ENCODE measurements around the gene PRKAA1. TPM values are rescaled to one million over a fixed set of nuclear protein-coding genes. Genes with fewer than 3 reads are reported as not detected.
A peak's percentile ranks its signal among the peaks of the same experiment; 100 is the strongest.
"Not testable (repeated sequence)": the region's sequence is repeated elsewhere in the genome, so short reads cannot be mapped to it uniquely, and the experiment has no call there.

PRKAA1 gene
- total RNA-seq, 1 donor from 2014 or later: 95.4 TPM

DNA sequence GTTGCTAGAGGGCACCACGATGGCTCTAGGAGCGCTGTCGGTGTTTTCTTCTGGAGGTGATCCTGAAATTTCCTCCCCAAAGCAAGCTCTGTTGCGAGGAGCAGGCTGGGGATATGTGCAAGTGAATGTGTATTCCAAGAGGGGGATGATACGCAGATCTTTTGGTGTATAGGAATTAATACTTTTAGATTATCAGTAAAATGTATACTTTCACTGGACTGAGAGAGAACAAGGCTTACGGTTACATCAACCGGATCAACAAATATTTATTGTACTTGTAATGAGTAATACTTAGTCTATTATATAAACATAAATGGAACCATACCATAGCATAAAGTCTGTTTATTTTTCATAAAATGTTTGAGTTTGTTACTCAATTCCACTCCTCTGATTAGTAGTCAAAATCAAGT is 632 bp upstream of the PRKAA1 start:
- Mint-ChIP-seq H3K27ac (ENCODE audit: unreplicated experiment) (peak overlapping the region; percentile 86), H3K36me3 (ENCODE audit: low read depth, unreplicated experiment) (peaks cover 8% of the 10 kb centered on the region), H3K4me1 (ENCODE audit: unreplicated experiment) (peaks cover 23% of the 10 kb centered on the region), H3K4me3 (ENCODE audit: unreplicated experiment) (peak overlapping the region; percentile 94), H3K9me3 (ENCODE audit: unreplicated experiment) (no peaks in the 10 kb centered on the region), H3K27me3 (ENCODE audit: unreplicated experiment) (peaks cover 6% of the 10 kb centered on the region)
- DNase-seq (ENCODE audit: low spot score): no peak
- TF ChIP-seq, protein P1, sequence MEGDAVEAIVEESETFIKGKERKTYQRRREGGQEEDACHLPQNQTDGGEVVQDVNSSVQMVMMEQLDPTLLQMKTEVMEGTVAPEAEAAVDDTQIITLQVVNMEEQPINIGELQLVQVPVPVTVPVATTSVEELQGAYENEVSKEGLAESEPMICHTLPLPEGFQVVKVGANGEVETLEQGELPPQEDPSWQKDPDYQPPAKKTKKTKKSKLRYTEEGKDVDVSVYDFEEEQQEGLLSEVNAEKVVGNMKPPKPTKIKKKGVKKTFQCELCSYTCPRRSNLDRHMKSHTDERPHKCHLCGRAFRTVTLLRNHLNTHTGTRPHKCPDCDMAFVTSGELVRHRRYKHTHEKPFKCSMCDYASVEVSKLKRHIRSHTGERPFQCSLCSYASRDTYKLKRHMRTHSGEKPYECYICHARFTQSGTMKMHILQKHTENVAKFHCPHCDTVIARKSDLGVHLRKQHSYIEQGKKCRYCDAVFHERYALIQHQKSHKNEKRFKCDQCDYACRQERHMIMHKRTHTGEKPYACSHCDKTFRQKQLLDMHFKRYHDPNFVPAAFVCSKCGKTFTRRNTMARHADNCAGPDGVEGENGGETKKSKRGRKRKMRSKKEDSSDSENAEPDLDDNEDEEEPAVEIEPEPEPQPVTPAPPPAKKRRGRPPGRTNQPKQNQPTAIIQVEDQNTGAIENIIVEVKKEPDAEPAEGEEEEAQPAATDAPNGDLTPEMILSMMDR (IDR thresholded peaks at IDR 0.05; ENCODE audit: unreplicated experiment): no peak

DNA sequence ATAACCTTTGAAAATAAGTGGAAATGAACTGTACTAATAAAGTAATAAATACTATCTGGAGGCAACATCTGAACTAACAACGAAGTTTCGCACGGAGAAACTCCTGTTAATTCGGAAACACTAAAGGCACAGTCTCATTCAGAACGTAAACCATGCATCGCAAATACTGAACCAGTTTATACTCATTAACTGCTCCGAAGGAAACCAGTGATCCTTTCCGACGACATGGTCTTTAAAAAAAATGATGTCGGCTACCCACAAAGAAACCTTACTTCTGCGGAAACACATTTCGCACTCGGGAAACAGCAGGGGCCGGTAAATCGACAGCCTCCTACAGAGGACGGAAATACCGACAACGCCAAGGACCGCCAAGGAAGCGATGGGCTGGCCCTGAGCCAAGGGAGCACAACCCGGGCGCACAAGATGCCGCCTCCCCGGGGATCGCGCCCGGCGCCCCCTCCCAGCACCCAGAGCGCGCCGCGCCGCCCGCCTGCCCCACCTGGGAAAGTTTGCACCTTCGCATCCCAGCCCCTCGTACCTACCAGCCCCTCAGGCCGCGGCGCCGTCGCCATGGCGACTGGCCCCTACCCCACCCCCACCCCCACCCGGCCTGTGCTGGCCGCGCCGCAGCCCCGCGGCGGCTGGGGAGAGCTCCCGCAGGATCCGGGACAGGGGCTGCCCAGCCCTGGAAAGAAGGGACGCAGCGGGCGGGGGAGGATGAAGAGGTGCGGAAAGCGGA is 732 bp downstream of the PRKAA1 start:
- Mint-ChIP-seq H3K4me1 (ENCODE audit: unreplicated experiment) (peaks cover 31% of the 10 kb centered on the region), H3K36me3 (ENCODE audit: low read depth, unreplicated experiment) (peaks cover 8% of the 10 kb centered on the region), H3K9me3 (ENCODE audit: unreplicated experiment) (no peaks in the 10 kb centered on the region), H3K27ac (ENCODE audit: unreplicated experiment) (peak overlapping the region; percentile 99), H3K27me3 (ENCODE audit: unreplicated experiment) (peaks cover 6% of the 10 kb centered on the region), H3K4me3 (ENCODE audit: unreplicated experiment) (peak overlapping the region; percentile 97)
- peak; percentile 75 for DNase-seq (ENCODE audit: low spot score)
- TF ChIP-seq, protein P1 (IDR thresholded peaks at IDR 0.05; ENCODE audit: unreplicated experiment): no peak

DNA sequence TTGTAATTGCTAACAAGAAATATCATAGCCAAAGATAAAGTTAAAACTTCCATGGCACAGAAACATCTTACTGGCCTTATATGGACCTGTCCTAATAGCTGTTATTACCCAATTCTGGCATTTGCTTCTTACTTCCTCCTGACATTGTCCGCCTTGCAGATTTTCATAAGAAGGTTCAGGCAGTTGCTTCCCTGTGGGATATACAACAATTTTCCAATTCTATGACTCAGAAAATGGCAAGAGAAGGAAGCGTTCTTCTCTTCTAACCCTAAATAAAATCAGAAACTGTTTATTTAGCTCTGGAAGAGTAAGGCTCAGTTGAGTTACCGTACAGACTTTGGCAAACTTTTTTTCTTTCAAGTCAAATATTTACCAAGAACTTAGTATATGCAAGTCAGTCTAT is 1.7 kb downstream of the PRKAA1 start:
- Mint-ChIP-seq H3K36me3 (ENCODE audit: low read depth, unreplicated experiment) (peaks cover 5% of the 10 kb centered on the region), H3K9me3 (ENCODE audit: unreplicated experiment) (no peaks in the 10 kb centered on the region), H3K27me3 (ENCODE audit: unreplicated experiment) (peaks cover 4% of the 10 kb centered on the region), H3K4me3 (ENCODE audit: unreplicated experiment) (peak overlapping the region; percentile 97), H3K4me1 (ENCODE audit: unreplicated experiment) (peaks cover 28% of the 10 kb centered on the region), H3K27ac (ENCODE audit: unreplicated experiment) (peak overlapping the region; percentile 99)
- DNase-seq (ENCODE audit: low spot score): no peak
- TF ChIP-seq, protein P1 (IDR thresholded peaks at IDR 0.05; ENCODE audit: unreplicated experiment): no peak

DNA sequence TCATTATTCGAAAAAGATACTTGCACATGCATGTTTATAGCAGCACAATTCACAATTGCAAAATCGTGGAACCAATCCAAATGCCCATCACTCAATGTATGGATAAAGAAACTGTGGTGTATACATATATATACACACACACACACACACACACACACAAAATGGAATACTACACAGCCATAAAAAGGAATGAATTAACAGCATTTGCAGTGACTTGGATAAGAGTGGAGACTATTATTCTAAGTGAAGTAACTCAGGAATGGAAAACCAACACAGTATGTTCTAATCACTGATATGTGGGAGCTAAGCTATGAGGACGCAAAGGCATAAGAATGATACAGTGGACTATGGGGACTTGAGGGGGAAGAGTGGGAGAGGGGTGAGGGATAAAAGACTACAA is 3.3 kb downstream of the PRKAA1 start:
- Mint-ChIP-seq H3K27ac (ENCODE audit: unreplicated experiment) (peak overlapping the region; percentile 61), H3K4me1 (ENCODE audit: unreplicated experiment) (peaks cover 31% of the 10 kb centered on the region), H3K4me3 (ENCODE audit: unreplicated experiment) (peak overlapping the region; percentile 73)
- not testable (repeated sequence) for H3K9me3 Mint-ChIP-seq (ENCODE audit: unreplicated experiment); H3K36me3 Mint-ChIP-seq (ENCODE audit: low read depth, unreplicated experiment); DNase-seq (ENCODE audit: low spot score); H3K27me3 Mint-ChIP-seq (ENCODE audit: unreplicated experiment)

DNA sequence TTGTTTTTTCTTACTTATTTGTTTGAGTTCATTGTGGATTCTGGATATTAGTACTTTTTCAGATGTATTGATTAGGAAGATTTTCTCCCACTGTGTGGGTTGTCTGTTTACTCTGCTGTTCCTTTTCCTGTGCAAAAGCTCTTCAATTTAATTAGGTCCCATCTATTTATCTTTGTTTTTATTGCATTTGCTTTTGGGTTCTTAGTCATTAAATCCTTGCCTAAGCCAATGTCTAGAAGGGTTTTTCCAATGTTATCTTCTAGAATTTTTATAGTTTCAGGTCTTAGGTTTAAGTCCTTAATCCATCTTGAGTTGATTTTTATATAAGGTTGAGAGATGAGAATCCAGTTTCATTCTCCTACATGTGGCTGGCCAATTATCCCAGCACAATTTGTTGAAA is 3.8 kb downstream of the PRKAA1 start:
- not testable (repeated sequence) for H3K9me3 Mint-ChIP-seq (ENCODE audit: unreplicated experiment); H3K4me3 Mint-ChIP-seq (ENCODE audit: unreplicated experiment); DNase-seq (ENCODE audit: low spot score); H3K27me3 Mint-ChIP-seq (ENCODE audit: unreplicated experiment); H3K36me3 Mint-ChIP-seq (ENCODE audit: low read depth, unreplicated experiment)
- H3K4me1 Mint-ChIP-seq (ENCODE audit: unreplicated experiment): peaks cover 31% of the 10 kb centered on the region
- peak overlapping the region; percentile 61 for H3K27ac Mint-ChIP-seq (ENCODE audit: unreplicated experiment)

DNA sequence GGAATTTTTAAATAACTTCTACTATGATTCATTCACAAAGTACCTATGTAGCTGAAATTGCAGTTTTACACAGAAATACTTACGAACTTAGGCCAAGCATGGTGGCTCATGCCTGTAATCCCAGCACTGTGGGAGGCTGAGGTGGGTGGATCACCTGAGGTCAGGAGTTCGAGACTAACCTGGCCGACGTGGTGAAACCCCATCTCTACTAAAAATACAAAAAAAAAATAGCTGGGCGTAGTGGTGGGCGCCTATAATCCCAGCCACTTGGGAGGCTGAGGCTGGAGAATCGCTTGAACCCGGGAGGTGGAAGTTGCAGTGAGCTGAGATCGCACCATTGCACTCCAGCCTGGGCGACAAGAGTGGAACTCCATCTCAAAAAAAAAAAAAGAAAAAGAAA is 5.5 kb downstream of the PRKAA1 start:
- Mint-ChIP-seq H3K4me1 (ENCODE audit: unreplicated experiment) (peaks cover 26% of the 10 kb centered on the region), H3K36me3 (ENCODE audit: low read depth, unreplicated experiment) (peaks cover 12% of the 10 kb centered on the region)
- not testable (repeated sequence) for H3K9me3 Mint-ChIP-seq (ENCODE audit: unreplicated experiment); H3K27ac Mint-ChIP-seq (ENCODE audit: unreplicated experiment); DNase-seq (ENCODE audit: low spot score); H3K27me3 Mint-ChIP-seq (ENCODE audit: unreplicated experiment); H3K4me3 Mint-ChIP-seq (ENCODE audit: unreplicated experiment)

Data from endothelial cell (in vitro differentiated cells).